ENCODE results near the gene SP6.

- TF ChIP-seq, protein P1, sequence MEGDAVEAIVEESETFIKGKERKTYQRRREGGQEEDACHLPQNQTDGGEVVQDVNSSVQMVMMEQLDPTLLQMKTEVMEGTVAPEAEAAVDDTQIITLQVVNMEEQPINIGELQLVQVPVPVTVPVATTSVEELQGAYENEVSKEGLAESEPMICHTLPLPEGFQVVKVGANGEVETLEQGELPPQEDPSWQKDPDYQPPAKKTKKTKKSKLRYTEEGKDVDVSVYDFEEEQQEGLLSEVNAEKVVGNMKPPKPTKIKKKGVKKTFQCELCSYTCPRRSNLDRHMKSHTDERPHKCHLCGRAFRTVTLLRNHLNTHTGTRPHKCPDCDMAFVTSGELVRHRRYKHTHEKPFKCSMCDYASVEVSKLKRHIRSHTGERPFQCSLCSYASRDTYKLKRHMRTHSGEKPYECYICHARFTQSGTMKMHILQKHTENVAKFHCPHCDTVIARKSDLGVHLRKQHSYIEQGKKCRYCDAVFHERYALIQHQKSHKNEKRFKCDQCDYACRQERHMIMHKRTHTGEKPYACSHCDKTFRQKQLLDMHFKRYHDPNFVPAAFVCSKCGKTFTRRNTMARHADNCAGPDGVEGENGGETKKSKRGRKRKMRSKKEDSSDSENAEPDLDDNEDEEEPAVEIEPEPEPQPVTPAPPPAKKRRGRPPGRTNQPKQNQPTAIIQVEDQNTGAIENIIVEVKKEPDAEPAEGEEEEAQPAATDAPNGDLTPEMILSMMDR (IDR thresholded peaks at IDR 0.05), result no peak
- TF ChIP-seq POLR2A (IDR thresholded peaks at IDR 0.05), result no peak
Measured at GRCh38 chr17:47866941-47867340, 16.0 kb upstream of the SP6 start.
